ENCODE results near the gene MAMLD1. TPM values are rescaled to one million over a fixed set of nuclear protein-coding genes. Genes with fewer than 3 reads are reported as not detected.

The MAMLD1 gene
- total and polyA plus RNA-seq, 2 of the 8 experiments (the other 6 are each of a cell fraction or from before 2014, with no cell fraction given) = 0.09 to 0.26 TPM

DNA sequence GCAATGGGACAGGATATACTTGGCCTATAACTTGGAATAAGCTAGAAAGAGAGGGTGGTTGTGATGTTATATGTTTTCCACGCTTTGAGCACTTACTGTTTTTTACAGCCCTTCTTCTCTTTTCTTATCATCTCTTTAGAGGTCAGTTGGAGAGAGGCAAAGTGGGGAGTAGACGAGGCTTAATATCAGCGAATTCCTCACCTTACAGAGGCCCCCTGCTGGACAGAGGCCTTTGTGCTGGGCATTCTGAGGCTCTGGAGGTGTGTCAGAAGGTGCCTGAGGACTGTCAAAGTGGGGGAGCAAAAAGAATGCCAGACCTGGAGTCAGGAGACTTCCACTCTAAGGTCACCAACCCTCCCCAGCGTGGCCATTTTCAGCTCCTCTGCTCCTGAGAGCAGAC lies 42.5 kb downstream of the MAMLD1 start:
- H2AFZ ChIP-seq (ENCODE audit: low read length) = no peak overlapping the region
- no CpG with 5 or more reads among the region's 4 CpGs for WGBS, 2 experiments (ENCODE audit: extremely low coverage in 1 of 2, insufficient coverage in 1 of 2, insufficient read length in 1 of 2, insufficient replicate concordance in 2 of 2, low coverage in 1 of 2, low lambda C conversion rate in 2 of 2, missing lambda C conversion rate in 1 of 2)
- H3K4me3 ChIP-seq (ENCODE audit: extremely low read depth in 1 of 4, insufficient read depth in 2 of 4, low read depth in 3 of 4, low read length in 4 of 4) = no peak overlapping the region
- H3K4me1 ChIP-seq (replicated peaks in 1 of 4; ENCODE audit: control insufficient read depth in 3 of 4, insufficient read depth in 4 of 4, low read length in 3 of 4) = no peaks in the 10 kb centered on the region
- no peak overlapping the region for H3K4me2 ChIP-seq (ENCODE audit: insufficient read depth in 1 of 2, low read depth in 2 of 2, low read length in 2 of 2)
- no peak for DNase-seq (ENCODE audit: low read depth in 1 of 2, low spot score in 2 of 2)
- FAIRE-seq = no peak
- H2BK120ac ChIP-seq (replicated peaks; ENCODE audit: low read depth, low read length) = no peak overlapping the region
- H3K23ac ChIP-seq (ENCODE audit: insufficient read length) = no peak overlapping the region
- no peak overlapping the region for H4K91ac ChIP-seq (replicated peaks; ENCODE audit: insufficient read length, low read length)
- H3K9ac ChIP-seq (replicated peaks in 1 of 4; ENCODE audit: extremely low read depth in 1 of 4, low read depth in 3 of 4, low read length in 3 of 4) = no peak overlapping the region
- H2AK5ac ChIP-seq (ENCODE audit: low read depth, low read length) = no peak overlapping the region
- H3K79me1 ChIP-seq (ENCODE audit: low read depth, low read length) = no peaks in the 10 kb centered on the region
- CTCF ChIA-PET (ENCODE audit: partially characterized antibody) = no interaction called here
- POLR2A ChIA-PET (ENCODE audit: partially characterized antibody) = no interaction called here
- no peaks in the 10 kb centered on the region for H4K20me1 ChIP-seq (replicated peaks in 1 of 2; ENCODE audit: control insufficient read depth in 1 of 2, insufficient read depth in 2 of 2, low read length in 2 of 2)
- H3K56ac ChIP-seq (replicated peaks; ENCODE audit: insufficient read length, low read depth, low read length) = no peak overlapping the region
- no peak overlapping the region for H2BK5ac ChIP-seq (ENCODE audit: low read depth, low read length)
- H4K5ac ChIP-seq (ENCODE audit: insufficient read length, low read depth, low read length) = no peak overlapping the region
- H2BK15ac ChIP-seq (ENCODE audit: low read length) = no peak overlapping the region
- no peak overlapping the region for H3K4ac ChIP-seq (replicated peaks; ENCODE audit: insufficient read length, low read depth, low read length)
- H3K36me3 ChIP-seq (ENCODE audit: control insufficient read depth in 2 of 4, insufficient read depth in 4 of 4, low read length in 3 of 4) = no peaks in the 10 kb centered on the region
- no peaks in the 10 kb centered on the region for H3K9me3 ChIP-seq (ENCODE audit: insufficient read depth in 2 of 2, low read depth in 1 of 2, low read length in 1 of 2)
- no peak overlapping the region for H3K14ac ChIP-seq (ENCODE audit: insufficient read length)
- H3K79me2 ChIP-seq (ENCODE audit: control insufficient read depth in 1 of 2, insufficient read depth in 2 of 2, low read length in 2 of 2) = no peaks in the 10 kb centered on the region
- no peaks in the 10 kb centered on the region for H3K23me2 ChIP-seq (ENCODE audit: low read depth, low read length)
- H3K18ac ChIP-seq (ENCODE audit: extremely low read depth, low read length) = no peak overlapping the region
- TF ChIP-seq CTCF (IDR thresholded peaks at IDR 0.05; ENCODE audit: control extremely low read depth in 1 of 3, insufficient read depth in 1 of 3, low read depth in 1 of 3, low read length in 3 of 3) (peak in 1 of 3 experiments; percentile 14; a peak in 1 of 4 replicates), KDM5A (IDR thresholded peaks at IDR 0.05; ENCODE audit: low read length) (no peak), EZH2 (IDR thresholded peaks at IDR 0.05; ENCODE audit: low read depth, low read length, severe bottlenecking) (no peak), GTF2F1 (IDR thresholded peaks at IDR 0.05; ENCODE audit: borderline replicate concordance, low read depth, low read length) (no peak), NRF1 (IDR thresholded peaks at IDR 0.05; ENCODE audit: low read depth, low read length) (no peak)
- no peak overlapping the region for H3K27ac ChIP-seq (ENCODE audit: low read depth, low read length)
- H3K27me3 ChIP-seq (replicated peaks in 1 of 4; ENCODE audit: control insufficient read depth in 3 of 4, extremely low read depth in 1 of 4, insufficient read depth in 3 of 4, low read length in 3 of 4) = no peaks in the 10 kb centered on the region; a peak in 1 of 7 replicates
- H2BK12ac ChIP-seq (ENCODE audit: low read depth, low read length) = no peak overlapping the region
- no peak overlapping the region for H2BK20ac ChIP-seq (ENCODE audit: low read length)
- no peak overlapping the region for H4K8ac ChIP-seq (ENCODE audit: extremely low read depth, insufficient read depth, low read length)
